ENCODE results near the gene RAVER2.

RAVER2 gene

GRCh38 chr1:64878931-64879611, 134.2 kb downstream of the RAVER2 start:
- H3K4me3 ChIP-seq (replicated peaks; ENCODE audit: insufficient read depth, low read length): no peak overlapping the region
- TF ChIP-seq GABPA (IDR thresholded peaks at IDR 0.05; ENCODE audit: low read depth) (no peak), REST (IDR thresholded peaks at IDR 0.05; ENCODE audit: insufficient replicate concordance, low read depth) (no peak), POLR2AphosphoS5 (IDR thresholded peaks at IDR 0.05; ENCODE audit: low read depth) (no peak), CTCF (IDR thresholded peaks at IDR 0.05; ENCODE audit: insufficient read depth, low read length) (no peak), SPI1 (IDR thresholded peaks at IDR 0.05; ENCODE audit: borderline replicate concordance, low read depth) (no peak)
- no peak overlapping the region for H3K27ac ChIP-seq (replicated peaks)
- DNase-seq (ENCODE audit: low read depth in 1 of 2, low spot score in 1 of 2): no peak
- no peaks in the 10 kb centered on the region for H3K27me3 ChIP-seq (ENCODE audit: insufficient read depth, poor library complexity, severe bottlenecking)

- no peak for TF ChIP-seq POLR2AphosphoS5 (IDR thresholded peaks at IDR 0.05; ENCODE audit: low read depth)
- no peak for TF ChIP-seq GABPA (IDR thresholded peaks at IDR 0.05; ENCODE audit: low read depth)
- TF ChIP-seq REST (IDR thresholded peaks at IDR 0.05; ENCODE audit: insufficient replicate concordance, low read depth): no peak
- no peak for TF ChIP-seq SPI1 (IDR thresholded peaks at IDR 0.05; ENCODE audit: borderline replicate concordance, low read depth)
- no peak for TF ChIP-seq CTCF (IDR thresholded peaks at IDR 0.05; ENCODE audit: insufficient read depth, low read length)
- Histone ChIP-seq H3K27ac (replicated peaks) (no peak overlapping the region), H3K4me3 (replicated peaks; ENCODE audit: insufficient read depth, low read length) (no peak overlapping the region)
Observed at GRCh38 chr1:64880449-64880848, 135.6 kb downstream of the RAVER2 start.

GRCh38 chr1:64881281-64881680, 136.4 kb downstream of the RAVER2 start:
- no peaks in the 10 kb centered on the region for H3K27me3 ChIP-seq (ENCODE audit: insufficient read depth, poor library complexity, severe bottlenecking)
- no peak overlapping the region for H3K4me3 ChIP-seq (replicated peaks; ENCODE audit: insufficient read depth, low read length)
- no peak for TF ChIP-seq CTCF (IDR thresholded peaks at IDR 0.05; ENCODE audit: insufficient read depth, low read length)
- no peak for TF ChIP-seq GABPA (IDR thresholded peaks at IDR 0.05; ENCODE audit: low read depth)
- TF ChIP-seq POLR2AphosphoS5 (IDR thresholded peaks at IDR 0.05; ENCODE audit: low read depth): no peak
- no peak for TF ChIP-seq REST (IDR thresholded peaks at IDR 0.05; ENCODE audit: insufficient replicate concordance, low read depth)
- no peak for TF ChIP-seq SPI1 (IDR thresholded peaks at IDR 0.05; ENCODE audit: borderline replicate concordance, low read depth)
- no peak overlapping the region for H3K27ac ChIP-seq (replicated peaks)
- no peak for DNase-seq (ENCODE audit: low read depth in 1 of 2, low spot score in 1 of 2)

More at GRCh38 chr1:64880449-64880848, 135.6 kb downstream of the RAVER2 start:
- no peaks in the 10 kb centered on the region for H3K27me3 ChIP-seq (ENCODE audit: insufficient read depth, poor library complexity, severe bottlenecking)
- no peak for DNase-seq (ENCODE audit: low read depth in 1 of 2, low spot score in 1 of 2)

All from HL-60 (cell line).